HEK293T (cell line): Measurements from ENCODE around the gene PPFIA2.
A peak's percentile ranks its signal among the peaks of the same experiment; 100 is the strongest.

Experiments used
- CTCF ChIA-PET: fragments of 350-600 bp; formaldehyde crosslinking; extraction: SDS; loops from one replicate; lab custom pipeline; 2021; ENCODE audit warnings: antibody characterized with exemption, inconsistent platforms; lab: Yijun Ruan, JAX
- POLR2A ChIA-PET: fragments of 350-600 bp; formaldehyde crosslinking; extraction: SDS; loops from one replicate; lab custom pipeline; 2020; ENCODE audit warnings: antibody characterized with exemption, inconsistent platforms; lab: Yijun Ruan, JAX
- DNase-seq: peaks from one replicate; pipeline ENCODE4 v3.0.0; 2012; ENCODE audit warnings: mixed read lengths; ENCODE audit errors: extremely low spot score
- ARNT ChIP-seq: fragments of 450-650 bp; IDR thresholded peaks from 2 replicates; pipeline ENCODE4 v1.6.1; 2017; ENCODE audit warnings: mild to moderate bottlenecking
- BHLHE40 ChIP-seq: fragments of 450-650 bp; IDR thresholded peaks from 2 replicates; pipeline ENCODE4 v1.6.1; 2016; ENCODE audit warnings: mild to moderate bottlenecking, moderate library complexity, borderline replicate concordance
- CTBP1 ChIP-seq: fragments of 450-650 bp; IDR thresholded peaks from 2 replicates; pipeline ENCODE4 v1.6.1; 2016; ENCODE audit warnings: borderline replicate concordance
- ELF4 ChIP-seq: fragments of 450-650 bp; IDR thresholded peaks from 2 replicates; pipeline ENCODE4 v1.6.1; 2017; ENCODE audit warnings: antibody characterized with exemption
- FOXA1 ChIP-seq: fragments of 450-650 bp; IDR thresholded peaks from 2 replicates; pipeline ENCODE4 v1.6.1; 2016; ENCODE audit warnings: mild to moderate bottlenecking
- FOXK2 ChIP-seq: fragments of 450-650 bp; IDR thresholded peaks from 2 replicates; pipeline ENCODE4 v1.6.1; 2016; ENCODE audit warnings: mild to moderate bottlenecking
- FOXM1 ChIP-seq: fragments of 450-650 bp; IDR thresholded peaks from 2 replicates; pipeline ENCODE4 v1.6.1; 2017; ENCODE audit warnings: mild to moderate bottlenecking, borderline replicate concordance
- HDGF ChIP-seq: fragments of 450-650 bp; IDR thresholded peaks from 2 replicates; pipeline ENCODE4 v1.6.1; 2017; ENCODE audit warnings: antibody characterized with exemption, borderline replicate concordance
- L3MBTL2 ChIP-seq: fragments of 450-650 bp; conservative IDR thresholded peaks from 2 replicates; pipeline ENCODE4 v1.6.1; 2016; ENCODE audit warnings: mild to moderate bottlenecking
- LEF1 ChIP-seq: fragments of 450-650 bp; IDR thresholded peaks from 2 replicates; pipeline ENCODE4 v1.6.1; 2017; ENCODE audit warnings: mild to moderate bottlenecking, borderline replicate concordance
- NFRKB ChIP-seq: fragments of 450-650 bp; IDR thresholded peaks from 2 replicates; pipeline ENCODE4 v1.6.1; 2016; ENCODE audit warnings: mild to moderate bottlenecking, moderate library complexity
- SP1 ChIP-seq: fragments of 450-650 bp; IDR thresholded peaks from 2 replicates; pipeline ENCODE4 v1.6.1; 2017
- SUZ12 ChIP-seq: fragments of 450-650 bp; IDR thresholded peaks from 2 replicates; pipeline ENCODE4 v1.6.1; 2016; ENCODE audit warnings: mild to moderate bottlenecking
- TARDBP ChIP-seq: fragments of 450-650 bp; IDR thresholded peaks from 2 replicates; pipeline ENCODE4 v1.6.1; 2016
- ZNF384 ChIP-seq: fragments of 450-650 bp; IDR thresholded peaks from 2 replicates; pipeline ENCODE4 v1.6.1; 2016
- TF ChIP-seq, protein P1 (sequence below): fragments of 450-650 bp; IDR thresholded peaks from 2 replicates; pipeline ENCODE4 v1.6.1; 2016

The PPFIA2 gene

DNA sequence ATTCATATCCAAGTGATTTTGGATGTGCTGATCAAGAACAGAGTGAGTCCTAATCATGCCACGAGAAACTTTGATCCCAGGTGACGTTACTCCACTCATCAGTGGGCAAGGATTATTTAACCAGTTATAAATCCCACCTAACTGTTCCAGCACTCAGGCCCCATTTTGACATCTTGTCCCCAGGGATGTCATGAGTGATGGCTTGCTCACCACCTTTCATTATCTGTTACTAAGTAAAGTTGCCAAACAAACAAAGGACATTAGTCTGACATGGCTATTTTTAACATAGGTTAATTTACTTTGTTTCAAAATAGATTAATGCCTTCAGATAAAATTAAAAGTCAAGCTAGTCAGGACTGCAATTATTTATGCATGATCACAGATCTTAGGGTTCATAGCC, 425.3 kb downstream of the PPFIA2 start:
- no peak for TF ChIP-seq ZNF384
- no peak for TF ChIP-seq HDGF
- ChIA-PET CTCF (no interaction called here), POLR2A (no interaction called here)
- DNase-seq = no peak

DNA sequence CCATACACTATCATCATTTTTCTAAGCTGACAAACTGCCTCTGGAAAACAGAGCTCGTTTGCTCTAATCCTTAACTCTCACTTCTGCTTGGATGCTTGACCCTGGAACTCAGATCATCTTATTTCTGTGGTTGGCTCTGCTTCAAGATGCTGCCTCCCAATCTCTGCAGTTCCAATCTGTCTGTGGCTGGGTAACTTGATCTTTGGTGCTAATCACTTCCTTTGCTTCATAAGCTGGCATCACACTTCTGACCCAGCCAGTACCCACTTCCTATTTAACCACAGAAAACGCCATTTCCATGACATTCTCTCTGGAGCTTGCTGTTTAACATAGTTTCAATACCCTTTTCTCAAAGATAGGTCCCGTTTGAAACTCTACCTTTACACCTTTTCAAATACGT, 427.1 kb downstream of the PPFIA2 start:
- TF ChIP-seq TARDBP (no peak), NFRKB (no peak), LEF1 (no peak), ZNF384 (no peak), CTBP1 (no peak), L3MBTL2 (no peak), ELF4 (no peak), FOXM1 (no peak), BHLHE40 (no peak), FOXA1 (no peak), SP1 (no peak), ARNT (no peak), FOXK2 (no peak), SUZ12 (no peak), HDGF (no peak)
- TF ChIP-seq, protein P1, sequence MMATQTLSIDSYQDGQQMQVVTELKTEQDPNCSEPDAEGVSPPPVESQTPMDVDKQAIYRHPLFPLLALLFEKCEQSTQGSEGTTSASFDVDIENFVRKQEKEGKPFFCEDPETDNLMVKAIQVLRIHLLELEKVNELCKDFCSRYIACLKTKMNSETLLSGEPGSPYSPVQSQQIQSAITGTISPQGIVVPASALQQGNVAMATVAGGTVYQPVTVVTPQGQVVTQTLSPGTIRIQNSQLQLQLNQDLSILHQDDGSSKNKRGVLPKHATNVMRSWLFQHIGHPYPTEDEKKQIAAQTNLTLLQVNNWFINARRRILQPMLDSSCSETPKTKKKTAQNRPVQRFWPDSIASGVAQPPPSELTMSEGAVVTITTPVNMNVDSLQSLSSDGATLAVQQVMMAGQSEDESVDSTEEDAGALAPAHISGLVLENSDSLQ = no peak
- POLR2A ChIA-PET = no interaction called here
- CTCF ChIA-PET = no interaction called here
- no peak for DNase-seq

DNA sequence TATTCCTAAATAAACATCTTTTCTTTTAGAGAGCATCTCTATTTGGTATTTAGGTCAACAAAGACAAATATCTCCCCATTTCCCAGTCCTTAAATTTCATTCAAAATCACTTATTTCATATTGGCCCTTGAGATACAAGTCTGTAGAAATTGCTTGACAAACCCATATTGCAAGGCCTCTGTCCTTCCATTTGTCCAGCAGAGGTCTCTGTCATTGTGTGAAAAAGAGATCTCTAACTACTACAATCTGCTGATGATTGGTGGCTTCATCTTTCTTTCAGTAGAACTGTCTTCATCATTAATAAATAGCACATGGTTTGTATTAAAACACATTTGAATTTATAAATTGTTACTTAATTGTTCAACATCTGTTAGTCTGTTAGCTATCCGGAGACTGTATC, 428.7 kb downstream of the PPFIA2 start:
- ChIA-PET CTCF (no interaction called here), POLR2A (no interaction called here)
- TF ChIP-seq FOXK2 (no peak), FOXA1 (no peak), SP1 (no peak), ARNT (no peak), SUZ12 (no peak), TARDBP (no peak), CTBP1 (no peak)
- TF ChIP-seq, protein P1 = no peak
- DNase-seq = no peak

DNA sequence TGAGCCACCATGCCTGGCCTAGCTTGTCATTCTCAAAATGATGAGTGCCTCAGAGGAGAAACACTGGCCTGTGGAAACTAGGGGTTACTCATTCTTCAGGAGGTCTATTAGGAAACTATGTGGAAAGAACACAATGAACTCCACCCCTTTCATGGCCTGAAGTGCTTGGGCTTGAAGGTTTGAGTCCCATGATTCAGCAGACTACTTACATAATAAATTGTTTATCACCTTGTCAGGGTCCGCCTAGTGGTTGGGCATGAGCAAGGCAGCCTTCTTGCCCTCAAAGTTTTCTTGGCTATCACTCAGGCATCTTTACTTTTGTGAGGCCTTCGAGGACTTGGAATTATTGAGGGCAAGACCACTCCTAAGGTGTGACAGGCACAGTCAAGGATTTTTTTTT, 430.1 kb downstream of the PPFIA2 start:
- CTCF ChIA-PET = interaction anchor here (0.7 kb wide), 1 partner anchor 10 kb away, joined by 4 read pairs; no protein-coding TSS in a partner anchor
- peak; percentile 30 for DNase-seq
- TF ChIP-seq CTBP1 (no peak), LEF1 (no peak), HDGF (no peak), TARDBP (no peak), BHLHE40 (no peak), ARNT (no peak), FOXM1 (no peak), ZNF384 (no peak), FOXK2 (no peak), ELF4 (no peak), NFRKB (no peak), FOXA1 (no peak), SP1 (no peak)
- POLR2A ChIA-PET = no interaction called here

DNA sequence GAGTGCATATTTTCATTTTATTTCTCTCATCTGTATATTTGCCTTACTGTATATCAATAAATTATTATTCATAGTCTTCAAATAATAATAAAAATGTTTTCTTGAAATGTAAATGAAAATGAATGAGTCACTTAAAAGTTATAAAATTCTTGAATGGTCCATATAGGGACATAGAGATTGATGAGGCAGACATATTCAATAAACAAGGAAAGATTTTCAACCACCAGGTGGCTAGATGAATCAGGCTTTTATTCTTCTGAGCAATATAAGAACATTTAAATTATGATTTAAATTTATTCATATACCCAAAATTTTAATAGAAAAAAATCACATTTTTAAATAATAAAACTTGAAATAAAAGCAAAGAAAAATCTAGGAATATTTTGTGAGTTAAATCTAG, 431.7 kb downstream of the PPFIA2 start:
- TF ChIP-seq CTBP1 (no peak), NFRKB (no peak), ARNT (no peak), TARDBP (no peak), ELF4 (no peak), BHLHE40 (no peak), SUZ12 (no peak), L3MBTL2 (no peak), LEF1 (no peak), SP1 (no peak), HDGF (no peak), FOXM1 (no peak), FOXA1 (no peak), ZNF384 (no peak), FOXK2 (no peak)
- TF ChIP-seq, protein P1 = no peak

DNA sequence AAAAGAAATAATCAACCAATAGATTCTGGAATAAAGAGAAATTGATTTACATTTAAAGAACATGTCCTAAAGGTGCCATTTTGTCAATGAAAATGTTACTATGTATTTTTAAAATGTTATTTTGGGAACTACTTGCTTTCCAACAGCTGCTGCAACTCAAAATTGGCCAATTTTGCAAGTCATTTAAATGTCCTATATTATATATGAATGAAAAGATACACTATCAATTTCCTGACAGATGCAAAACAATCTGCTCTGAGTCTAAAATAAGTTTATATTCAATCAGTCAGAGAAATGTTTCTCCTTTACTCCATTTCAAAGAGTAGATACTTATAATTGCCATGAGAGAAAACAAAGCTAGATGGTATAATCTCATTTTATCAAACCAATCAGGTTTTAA, 434.1 kb downstream of the PPFIA2 start:
- TF ChIP-seq ELF4 = no peak
- TF ChIP-seq CTBP1 = no peak
- no peak for TF ChIP-seq HDGF
- no peak for TF ChIP-seq L3MBTL2
- no peak for TF ChIP-seq FOXM1
- TF ChIP-seq, protein P1 = no peak
- no peak for TF ChIP-seq ARNT
- no peak for TF ChIP-seq SUZ12
- TF ChIP-seq BHLHE40 = no peak
- no peak for TF ChIP-seq ZNF384
- no peak for DNase-seq
- ChIA-PET CTCF (no interaction called here), POLR2A (no interaction called here)

More for the DNA sequence above, 431.7 kb downstream of the PPFIA2 start:
- ChIA-PET POLR2A (no interaction called here), CTCF (no interaction called here)
- no peak for DNase-seq
